HG02623 (cell line): ENCODE measurements around the gene DBNDD1.
"Not testable (repeated sequence)": the region's sequence is repeated elsewhere in the genome, so short reads cannot be mapped to it uniquely, and the experiment has no call there.

Experiments
- ATAC-seq: cut with Tn5 transposase; IDR thresholded peaks from one replicate; pipeline ENCODE4 v1.9.1; 2021; ENCODE audit warnings: moderate library complexity; ENCODE audit not compliant: unreplicated experiment

DBNDD1 gene

GRCh38 chr16:90018652-90019542 is at the start of gene DBNDD1:
Gene DBNDD1, minus strand, starts transcription at chr16:90019456. Its CDS starts 115 bp downstream, at chr16:90019341.
- no peak for ATAC-seq

DNA sequence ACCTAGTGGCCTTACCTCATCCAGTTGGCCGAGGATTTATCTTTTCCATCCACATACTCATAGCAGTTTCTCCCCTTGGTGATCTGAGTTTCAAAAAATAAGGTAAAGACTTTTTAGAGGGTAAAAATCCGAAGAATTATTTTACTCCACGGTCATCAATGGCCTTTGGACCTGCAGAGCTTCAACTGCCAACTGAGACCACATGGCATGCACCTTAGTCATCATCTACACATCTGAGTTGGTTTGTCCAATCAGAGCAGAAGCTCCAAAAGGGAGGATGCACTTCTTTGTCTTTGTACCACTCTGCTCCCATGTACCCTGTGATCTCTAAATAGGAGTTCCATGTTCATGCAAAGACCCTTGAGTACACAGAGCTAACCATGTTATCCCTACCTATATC is 42.2 kb upstream of the DBNDD1 start:
- ATAC-seq = no peak

DNA sequence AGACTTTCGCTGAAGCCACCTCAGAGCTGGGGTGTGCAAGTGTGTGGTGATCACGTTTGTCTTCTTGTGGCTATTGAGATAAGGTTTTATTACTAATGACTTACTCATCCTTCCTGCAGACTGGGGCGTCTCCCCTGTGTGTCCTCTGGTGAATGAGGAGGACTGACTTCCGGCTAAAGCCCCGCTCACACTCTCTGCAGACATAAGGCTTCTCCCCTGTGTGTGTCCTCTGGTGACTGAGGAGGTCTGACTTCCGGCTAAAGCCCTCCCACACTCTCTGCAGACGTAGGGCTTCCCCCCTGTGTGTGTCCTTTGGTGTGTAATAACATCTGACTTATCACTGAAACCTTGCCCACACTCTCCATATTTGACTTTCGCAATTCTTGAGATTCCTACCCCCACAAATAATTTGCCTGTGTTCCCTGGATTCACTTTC is 38.5 kb upstream of the DBNDD1 start:
- no peak for ATAC-seq

DNA sequence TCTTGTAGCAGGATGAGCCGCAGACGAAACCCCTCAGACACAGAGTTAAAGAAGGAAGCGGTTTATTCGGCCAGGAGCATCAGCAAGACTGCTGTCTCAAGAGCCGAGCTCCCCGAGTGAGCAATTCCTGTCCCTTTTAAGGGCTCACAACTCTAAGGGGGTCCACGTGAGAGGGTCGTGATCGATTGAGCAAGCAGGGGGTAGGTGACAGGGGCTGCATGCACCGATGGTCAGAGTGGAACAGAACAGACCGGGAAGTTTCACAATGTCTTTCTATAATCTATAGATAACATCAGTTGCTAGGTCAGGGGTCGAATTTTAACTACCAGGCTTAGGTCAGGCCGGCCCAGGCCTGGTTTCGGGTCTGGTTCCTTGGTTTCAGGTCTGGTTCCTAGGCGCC is 37.3 kb upstream of the DBNDD1 start:
- not testable (repeated sequence) for ATAC-seq

DNA sequence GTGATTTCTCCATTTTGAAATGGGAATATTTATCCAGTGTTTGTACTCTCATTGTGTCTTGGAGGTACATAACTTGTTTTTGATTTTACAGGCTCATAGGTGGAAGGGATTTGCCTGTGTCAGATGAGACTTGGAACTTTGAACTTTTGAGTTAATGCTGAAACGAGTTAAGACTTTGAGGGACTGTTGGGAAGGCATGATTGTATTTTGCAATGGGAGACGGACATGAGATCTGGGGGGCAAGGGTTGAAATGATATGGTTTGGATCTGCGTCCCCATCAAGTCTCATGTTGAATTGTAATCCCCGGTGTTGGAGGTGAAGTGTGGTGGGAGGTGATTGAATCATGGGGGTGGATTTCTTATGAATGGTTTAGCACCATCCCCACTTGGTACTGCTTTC is 36.1 kb upstream of the DBNDD1 start:
- ATAC-seq = no peak

- ATAC-seq = no peak
Observed at GRCh38 chr16:90054554-90054953, 35.3 kb upstream of the DBNDD1 start.

GRCh38 chr16:90053902-90054500 is 34.7 kb upstream of the DBNDD1 start:
- ATAC-seq = no peak

GRCh38 chr16:90050969-90051368 is 31.7 kb upstream of the DBNDD1 start:
- no peak for ATAC-seq

GRCh38 chr16:90048737-90049330 is 29.6 kb upstream of the DBNDD1 start:
- no peak for ATAC-seq

DNA sequence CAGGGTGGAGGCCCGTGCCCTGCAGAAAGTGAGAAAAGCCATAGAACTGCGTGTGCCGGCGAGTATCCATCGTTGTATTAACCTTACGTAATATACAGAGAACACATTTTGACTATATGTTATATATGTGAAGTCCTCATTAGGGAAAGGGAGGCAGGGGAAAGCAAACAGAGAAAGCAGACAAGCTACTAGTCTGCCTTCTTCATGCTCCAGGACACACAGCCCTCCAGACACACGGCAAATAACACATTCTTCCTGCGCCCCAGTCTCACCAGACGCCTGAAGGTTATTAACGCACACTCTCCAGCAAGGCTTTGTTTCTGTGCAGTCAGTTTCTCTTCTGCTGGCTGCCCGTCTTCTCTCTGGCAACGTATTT is 29.1 kb upstream of the DBNDD1 start:
- ATAC-seq = no peak

DNA sequence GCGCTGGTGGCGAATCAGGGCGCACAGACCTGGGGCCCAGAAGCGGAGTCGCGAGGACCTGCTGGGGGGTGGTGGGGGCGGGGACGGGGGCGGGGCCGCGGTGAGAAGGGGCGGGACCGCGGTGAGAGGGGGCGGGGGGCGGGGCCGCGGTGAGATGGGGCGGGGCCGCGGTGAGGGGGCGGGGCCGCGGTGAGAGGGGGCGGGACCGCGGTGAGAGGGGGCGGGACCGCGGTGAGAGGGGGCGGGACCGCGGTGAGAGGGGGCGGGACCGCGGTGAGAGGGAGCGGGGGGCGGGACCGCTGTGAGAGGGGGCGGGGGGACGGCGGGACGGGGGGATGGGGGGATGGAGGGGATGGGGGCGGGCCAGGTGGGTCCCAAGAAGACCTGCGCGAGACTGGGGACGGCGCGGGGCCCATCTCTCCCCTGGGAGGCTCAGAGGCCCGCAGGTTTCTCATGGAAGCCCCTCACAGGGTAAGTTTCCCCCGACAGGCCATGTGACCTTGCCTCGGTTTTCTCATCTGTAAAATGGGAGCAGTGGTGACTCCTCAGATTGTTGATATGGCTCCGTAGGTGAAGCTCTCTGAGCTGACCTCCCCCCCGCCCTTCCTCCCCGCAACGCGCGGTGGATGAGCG is 28.6 kb upstream of the DBNDD1 start:
- ATAC-seq = no peak

DNA sequence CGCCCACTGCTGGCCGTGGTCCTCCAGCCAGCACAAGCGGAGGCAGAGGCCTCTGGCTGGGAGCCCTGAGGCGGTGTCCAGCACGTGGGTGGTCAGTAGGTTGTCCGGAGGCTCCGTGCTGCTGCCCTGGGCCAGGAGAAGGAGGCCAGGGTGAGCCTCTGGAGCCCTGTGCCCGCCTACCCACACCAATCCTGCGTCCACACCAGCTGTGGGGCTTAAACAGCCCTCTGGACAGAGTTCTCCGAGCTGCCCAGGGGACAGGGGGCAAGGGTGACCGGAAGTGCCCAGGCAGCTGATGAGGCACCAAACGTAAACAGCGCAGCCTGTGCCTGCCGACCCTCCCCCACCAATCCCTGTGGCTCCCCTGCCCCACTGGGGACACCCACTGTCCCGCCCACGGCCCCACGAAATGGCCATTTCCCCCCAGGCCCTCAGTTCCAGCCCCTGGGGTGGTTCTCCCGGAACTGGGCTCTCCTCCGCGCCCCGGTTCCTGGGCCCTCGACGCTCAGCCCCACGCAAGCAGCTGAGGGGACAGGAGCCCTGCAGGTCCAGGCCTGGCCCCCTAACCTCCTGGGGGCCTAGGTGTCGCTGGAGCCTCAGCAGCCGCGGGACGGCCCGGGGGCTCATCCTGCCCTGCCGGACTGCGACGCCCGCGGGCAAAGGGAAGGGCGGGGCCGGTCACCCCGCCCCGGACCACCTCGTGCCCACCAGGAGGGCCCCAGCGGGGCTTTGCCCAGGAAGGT is 27.9 kb upstream of the DBNDD1 start:
- ATAC-seq = no peak

DNA sequence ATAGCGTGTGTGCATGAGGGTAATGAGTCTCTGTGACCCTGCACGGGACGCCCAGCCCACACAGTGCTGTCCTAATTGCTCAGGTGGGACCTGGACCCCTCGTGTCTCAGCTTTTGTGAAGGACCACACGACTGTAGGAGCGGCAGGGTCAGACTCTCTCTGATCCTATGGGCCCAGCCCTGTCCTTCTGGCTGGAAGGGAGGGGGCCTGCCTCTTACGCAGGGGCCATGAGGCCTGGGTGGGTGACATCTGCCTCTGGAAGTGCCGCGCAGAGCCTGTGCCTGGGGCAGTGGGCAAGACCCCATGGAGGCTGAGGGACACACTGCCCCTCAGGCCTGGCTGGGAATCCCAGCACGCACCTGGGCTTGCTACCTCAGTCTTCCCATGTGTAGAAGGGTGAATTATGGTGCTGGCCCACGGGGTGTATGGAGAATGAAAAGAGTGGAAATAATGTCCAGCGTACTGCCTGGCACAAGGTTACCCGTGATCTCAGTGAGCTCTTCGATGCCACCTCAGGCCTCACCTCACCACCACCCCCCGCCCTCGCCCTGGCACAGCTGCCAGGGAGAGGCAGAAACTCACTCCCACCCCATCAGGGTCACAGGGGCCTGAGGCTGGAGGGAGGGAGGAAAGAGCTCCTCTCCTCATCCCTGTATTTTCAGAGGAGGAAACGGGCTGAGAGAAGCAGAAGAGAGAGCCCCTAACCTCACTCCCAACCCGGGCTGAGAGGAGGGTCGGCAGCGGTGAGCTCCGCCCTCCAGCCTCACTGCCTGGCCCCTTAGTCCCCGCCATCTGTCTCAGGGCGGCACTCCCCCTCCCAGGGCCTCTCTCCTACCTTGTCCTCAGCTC is 27.1 kb upstream of the DBNDD1 start:
- ATAC-seq = no peak

GRCh38 chr16:90044111-90044551 is 24.9 kb upstream of the DBNDD1 start:
- ATAC-seq = no peak

DNA sequence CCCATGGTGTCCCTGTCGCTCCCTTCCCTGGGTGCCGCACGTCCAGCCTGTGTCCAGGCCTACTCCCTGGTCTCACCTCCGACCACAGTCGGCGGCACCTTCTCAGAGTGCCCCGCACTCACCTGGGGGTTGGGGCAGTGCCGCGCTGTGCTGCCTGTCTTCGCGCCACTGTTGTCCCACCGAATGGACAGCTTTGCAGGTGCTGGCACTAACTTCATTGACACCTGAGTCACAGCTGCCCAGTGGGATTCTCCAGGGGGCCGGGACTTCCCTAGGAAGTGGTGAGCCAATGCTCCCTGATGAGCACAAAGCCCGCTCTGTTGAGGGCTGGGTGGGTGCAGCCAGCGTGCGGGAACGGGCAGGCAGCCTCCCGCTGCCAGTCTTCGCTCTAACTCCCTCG is 24.3 kb upstream of the DBNDD1 start:
- no peak for ATAC-seq

DNA sequence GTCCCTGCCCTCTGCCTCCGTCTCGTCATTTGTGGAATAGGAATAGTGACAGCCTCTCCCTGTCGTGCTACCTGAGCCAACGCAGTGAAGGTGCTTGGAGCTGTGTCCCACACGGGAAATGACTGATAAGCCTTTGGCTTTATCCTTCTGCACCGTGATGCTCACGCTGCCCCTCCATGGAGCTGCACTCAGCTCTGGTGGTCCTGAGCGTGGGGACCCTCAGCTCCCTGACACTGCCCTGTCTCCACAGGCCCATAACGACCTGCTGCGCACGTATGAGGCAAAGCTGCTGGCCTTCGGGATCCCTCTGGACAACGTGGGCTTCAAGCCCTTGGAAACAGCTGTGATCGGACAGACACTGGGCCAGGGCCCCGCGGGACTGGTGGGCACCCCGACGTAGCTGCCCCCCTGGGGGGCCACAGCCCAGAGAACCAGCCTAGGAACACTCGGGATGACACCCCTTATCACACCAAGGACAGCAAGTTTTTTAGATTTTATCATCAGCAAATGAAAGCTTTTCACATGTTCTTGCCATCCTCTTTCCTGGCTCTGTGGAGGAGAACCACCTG is 23.8 kb upstream of the DBNDD1 start:
- ATAC-seq = no peak

DNA sequence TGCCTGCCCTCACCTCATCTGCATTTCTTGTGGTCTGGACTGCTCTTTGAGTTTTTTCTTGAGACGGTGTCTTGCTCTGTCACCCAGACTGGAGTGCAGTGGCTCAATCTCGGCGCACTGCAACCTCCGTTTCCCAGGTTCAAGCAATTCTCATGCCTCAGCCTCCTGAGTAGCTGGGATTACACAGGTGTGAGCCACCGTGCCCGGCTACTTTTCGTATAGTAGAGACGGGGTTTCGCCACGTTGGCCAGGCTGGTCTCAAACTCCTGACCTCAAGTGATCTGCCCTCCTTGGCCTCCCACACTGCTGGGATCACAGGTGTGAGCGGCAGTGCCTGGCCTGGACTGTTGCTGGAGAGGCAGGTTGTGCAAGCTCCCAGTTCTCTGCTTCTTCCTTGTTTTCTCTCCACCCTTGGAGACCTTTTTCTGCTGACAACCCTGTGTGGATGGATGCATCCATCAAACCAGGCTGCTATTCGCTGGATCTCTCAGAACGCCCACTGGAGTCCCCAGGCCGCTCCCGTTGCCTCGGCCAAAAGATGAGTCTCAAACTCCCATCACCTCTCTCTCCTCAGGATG is 22.7 kb upstream of the DBNDD1 start:
- ATAC-seq = no peak

GRCh38 chr16:90040152-90041023 is 21.1 kb upstream of the DBNDD1 start:
- no peak for ATAC-seq
